ENCODE measurements around the gene FAM107B.
"Not testable (repeated sequence)": the region's sequence is repeated elsewhere in the genome, so short reads cannot be mapped to it uniquely, and the experiment has no call there.

The FAM107B gene

GRCh38 chr10:14701466-14701865 lies 73.2 kb downstream of the FAM107B start:
- no peak overlapping the region for H3K27ac Mint-ChIP-seq
- no peaks in the 10 kb centered on the region for H3K4me1 Mint-ChIP-seq (ENCODE audit: low read depth)
- H3K36me3 Mint-ChIP-seq (ENCODE audit: low read depth), result no peaks in the 10 kb centered on the region
- H3K9me3 Mint-ChIP-seq, result no peaks in the 10 kb centered on the region
- no peaks in the 10 kb centered on the region for H3K27me3 Mint-ChIP-seq (ENCODE audit: low read depth)
- no peak overlapping the region for H3K4me3 Mint-ChIP-seq
- DNase-seq (ENCODE audit: low spot score), result no peak

DNA sequence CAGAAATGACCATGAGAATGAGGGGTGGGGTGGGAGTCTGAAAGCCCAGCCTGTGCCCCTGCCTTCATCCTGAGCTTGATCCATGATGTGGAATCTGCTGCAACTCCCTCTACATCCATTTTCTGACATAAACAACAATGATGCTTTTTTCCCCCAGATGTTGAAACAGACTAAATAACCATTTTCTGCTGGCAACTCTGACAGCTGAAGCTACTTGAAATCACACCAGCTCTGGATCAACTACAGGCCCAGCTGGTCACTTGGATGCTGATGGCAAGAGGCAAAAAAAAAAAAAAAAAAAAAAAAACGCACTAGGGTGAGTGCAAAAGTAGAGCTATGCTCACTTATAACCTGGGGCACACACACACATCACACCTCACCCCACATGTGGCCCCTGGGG lies 74.2 kb downstream of the FAM107B start:
- Mint-ChIP-seq H3K9me3 (no peaks in the 10 kb centered on the region), H3K27ac (no peak overlapping the region), H3K36me3 (ENCODE audit: low read depth) (no peaks in the 10 kb centered on the region), H3K27me3 (ENCODE audit: low read depth) (no peaks in the 10 kb centered on the region), H3K4me1 (ENCODE audit: low read depth) (no peaks in the 10 kb centered on the region), H3K4me3 (no peak overlapping the region)
- no peak for DNase-seq (ENCODE audit: low spot score)

DNA sequence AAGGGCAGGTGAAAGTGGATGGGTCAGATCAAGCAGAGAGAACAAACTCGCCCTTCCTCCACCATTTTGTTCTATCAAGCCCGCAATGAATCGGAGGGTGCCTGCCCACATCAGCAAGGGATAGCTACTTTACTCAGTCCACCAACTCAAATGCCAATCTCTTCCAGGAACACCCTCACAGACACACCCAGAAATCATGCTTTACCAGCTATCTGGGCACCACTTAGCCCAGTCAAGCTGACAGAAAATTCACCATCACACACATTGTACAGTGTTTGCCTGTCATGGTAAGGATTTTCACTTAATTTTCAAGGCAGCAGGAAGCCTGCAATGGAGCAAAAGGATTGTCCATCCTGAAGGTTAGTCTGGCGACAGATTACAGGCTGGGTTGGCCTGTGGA lies 75.2 kb downstream of the FAM107B start:
- H3K4me3 Mint-ChIP-seq, result no peak overlapping the region
- DNase-seq (ENCODE audit: low spot score), result no peak
- H3K36me3 Mint-ChIP-seq (ENCODE audit: low read depth), result no peaks in the 10 kb centered on the region
- H3K27ac Mint-ChIP-seq, result no peak overlapping the region
- H3K27me3 Mint-ChIP-seq (ENCODE audit: low read depth), result no peaks in the 10 kb centered on the region
- peaks cover 4% of the 10 kb centered on the region for H3K9me3 Mint-ChIP-seq
- no peaks in the 10 kb centered on the region for H3K4me1 Mint-ChIP-seq (ENCODE audit: low read depth)

GRCh38 chr10:14698829-14699170 lies 75.9 kb downstream of the FAM107B start:
- Mint-ChIP-seq H3K4me1 (ENCODE audit: low read depth) (no peaks in the 10 kb centered on the region), H3K27me3 (ENCODE audit: low read depth) (peaks cover 1% of the 10 kb centered on the region), H3K36me3 (ENCODE audit: low read depth) (no peaks in the 10 kb centered on the region), H3K9me3 (peaks cover 4% of the 10 kb centered on the region), H3K4me3 (no peak overlapping the region), H3K27ac (no peak overlapping the region)
- DNase-seq (ENCODE audit: low spot score), result no peak

DNA sequence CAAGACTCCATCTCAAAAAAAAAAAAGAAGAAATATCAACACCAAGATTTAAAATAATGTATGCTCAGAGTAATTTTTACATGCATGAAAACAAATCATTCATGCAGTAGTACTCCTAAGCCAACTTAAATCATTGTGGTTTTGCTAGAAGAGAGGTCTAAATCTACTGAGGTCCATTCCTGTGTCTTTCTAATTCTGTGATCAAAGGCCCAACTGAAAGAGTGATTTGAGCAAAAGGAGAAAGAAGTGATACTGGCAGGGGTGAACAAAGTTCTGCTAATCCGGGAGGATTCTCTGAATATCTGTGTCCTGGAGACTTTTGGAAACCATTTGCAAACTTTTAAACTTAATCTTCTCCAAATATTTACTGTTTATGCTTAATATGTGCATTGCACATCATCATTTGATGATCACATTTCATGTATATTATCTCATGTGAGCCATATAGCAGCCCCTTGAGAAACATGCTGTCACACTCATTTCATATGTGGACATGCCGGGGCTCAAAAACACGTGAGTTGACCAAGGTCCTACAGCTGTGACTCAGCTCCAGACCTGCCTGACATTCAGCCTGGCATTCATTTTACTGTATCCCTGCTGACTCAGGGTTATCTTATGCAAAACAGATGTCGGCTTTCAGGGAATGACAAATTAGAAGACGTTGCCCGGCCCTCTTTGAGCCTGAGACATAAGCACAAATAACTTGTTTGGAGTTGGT lies 76.4 kb downstream of the FAM107B start:
- H3K4me3 Mint-ChIP-seq, result no peak overlapping the region
- peaks cover 3% of the 10 kb centered on the region for H3K27me3 Mint-ChIP-seq (ENCODE audit: low read depth)
- peaks cover 4% of the 10 kb centered on the region for H3K9me3 Mint-ChIP-seq
- no peak overlapping the region for H3K27ac Mint-ChIP-seq
- DNase-seq (ENCODE audit: low spot score), result no peak
- no peaks in the 10 kb centered on the region for H3K4me1 Mint-ChIP-seq (ENCODE audit: low read depth)
- no peaks in the 10 kb centered on the region for H3K36me3 Mint-ChIP-seq (ENCODE audit: low read depth)

GRCh38 chr10:14697281-14697680 lies 77.4 kb downstream of the FAM107B start:
- Mint-ChIP-seq H3K27ac (no peak overlapping the region), H3K27me3 (ENCODE audit: low read depth) (peaks cover 3% of the 10 kb centered on the region), H3K4me3 (no peak overlapping the region), H3K36me3 (ENCODE audit: low read depth) (no peaks in the 10 kb centered on the region), H3K9me3 (peaks cover 4% of the 10 kb centered on the region), H3K4me1 (ENCODE audit: low read depth) (no peaks in the 10 kb centered on the region)
- DNase-seq (ENCODE audit: low spot score), result no peak

DNA sequence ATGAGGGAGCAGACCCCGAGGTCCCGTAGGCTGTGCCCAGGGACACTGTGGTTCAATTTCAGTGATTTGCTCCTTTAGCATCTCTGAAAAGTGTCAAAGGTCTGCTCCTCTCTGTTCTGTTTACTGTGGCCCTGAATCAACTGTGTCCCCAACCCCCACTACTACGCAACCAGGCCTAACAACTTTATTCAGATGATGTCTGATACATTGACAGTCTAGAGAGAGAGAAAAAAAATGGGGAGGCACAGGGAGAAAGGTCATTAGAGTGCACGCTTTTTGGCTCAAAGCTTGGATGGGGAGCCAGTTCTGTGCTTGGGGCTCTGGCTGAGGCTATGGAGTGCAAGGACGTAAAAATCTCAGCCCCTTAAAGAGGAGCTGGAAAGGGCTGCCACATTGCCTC lies 77.9 kb downstream of the FAM107B start:
- DNase-seq (ENCODE audit: low spot score), result no peak
- no peaks in the 10 kb centered on the region for H3K36me3 Mint-ChIP-seq (ENCODE audit: low read depth)
- H3K4me3 Mint-ChIP-seq, result no peak overlapping the region
- H3K4me1 Mint-ChIP-seq (ENCODE audit: low read depth), result no peaks in the 10 kb centered on the region
- no peak overlapping the region for H3K27ac Mint-ChIP-seq
- peaks cover 4% of the 10 kb centered on the region for H3K9me3 Mint-ChIP-seq
- H3K27me3 Mint-ChIP-seq (ENCODE audit: low read depth), result peaks cover 3% of the 10 kb centered on the region

GRCh38 chr10:14695847-14696480 lies 78.7 kb downstream of the FAM107B start:
- H3K4me3 Mint-ChIP-seq, result no peak overlapping the region
- H3K9me3 Mint-ChIP-seq, result peaks cover 4% of the 10 kb centered on the region
- peaks cover 3% of the 10 kb centered on the region for H3K27me3 Mint-ChIP-seq (ENCODE audit: low read depth)
- DNase-seq (ENCODE audit: low spot score), result no peak
- no peaks in the 10 kb centered on the region for H3K36me3 Mint-ChIP-seq (ENCODE audit: low read depth)
- H3K4me1 Mint-ChIP-seq (ENCODE audit: low read depth), result no peaks in the 10 kb centered on the region
- H3K27ac Mint-ChIP-seq, result no peak overlapping the region

GRCh38 chr10:14693891-14694290 lies 80.8 kb downstream of the FAM107B start:
- H3K9me3 Mint-ChIP-seq, result peaks cover 4% of the 10 kb centered on the region
- H3K4me3 Mint-ChIP-seq, result no peak overlapping the region
- no peak for DNase-seq (ENCODE audit: low spot score)
- no peaks in the 10 kb centered on the region for H3K36me3 Mint-ChIP-seq (ENCODE audit: low read depth)
- no peak overlapping the region for H3K27ac Mint-ChIP-seq
- no peaks in the 10 kb centered on the region for H3K4me1 Mint-ChIP-seq (ENCODE audit: low read depth)
- peaks cover 3% of the 10 kb centered on the region for H3K27me3 Mint-ChIP-seq (ENCODE audit: low read depth)

- Mint-ChIP-seq H3K27me3 (ENCODE audit: low read depth) (peaks cover 3% of the 10 kb centered on the region), H3K4me3 (no peak overlapping the region), H3K27ac (no peak overlapping the region), H3K4me1 (ENCODE audit: low read depth) (peaks cover 8% of the 10 kb centered on the region), H3K36me3 (ENCODE audit: low read depth) (no peaks in the 10 kb centered on the region), H3K9me3 (peaks cover 4% of the 10 kb centered on the region)
- no peak for DNase-seq (ENCODE audit: low spot score)
Observed at GRCh38 chr10:14692344-14693076, 82.2 kb downstream of the FAM107B start.

DNA sequence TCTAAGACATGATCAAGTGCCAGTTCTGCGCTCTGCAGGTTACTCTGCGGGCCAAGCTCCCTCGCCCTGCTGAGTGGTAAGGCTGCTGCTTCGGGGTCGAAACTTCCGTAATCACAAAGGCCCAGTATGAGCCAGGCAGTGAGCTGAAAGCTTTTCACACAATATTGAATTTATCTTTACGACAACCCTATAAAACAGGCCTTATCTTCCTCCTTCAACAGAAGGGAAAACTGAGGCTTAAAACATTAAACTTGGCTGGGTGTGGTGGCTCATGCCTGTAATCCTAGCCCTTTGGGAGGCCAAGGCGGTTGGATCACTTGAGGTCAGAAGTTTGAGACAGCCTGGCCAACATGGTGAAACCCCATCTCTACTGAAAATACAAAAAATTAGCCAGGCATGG lies 83.3 kb downstream of the FAM107B start:
- peaks cover 4% of the 10 kb centered on the region for H3K9me3 Mint-ChIP-seq
- DNase-seq (ENCODE audit: low spot score), result no peak
- H3K27me3 Mint-ChIP-seq (ENCODE audit: low read depth), result peaks cover 3% of the 10 kb centered on the region
- H3K36me3 Mint-ChIP-seq (ENCODE audit: low read depth), result no peaks in the 10 kb centered on the region
- H3K4me3 Mint-ChIP-seq, result no peak overlapping the region
- H3K4me1 Mint-ChIP-seq (ENCODE audit: low read depth), result peaks cover 13% of the 10 kb centered on the region
- no peak overlapping the region for H3K27ac Mint-ChIP-seq

- Mint-ChIP-seq H3K4me1 (ENCODE audit: low read depth) (peaks cover 19% of the 10 kb centered on the region), H3K27me3 (ENCODE audit: low read depth) (peaks cover under 1% of the 10 kb centered on the region), H3K4me3 (no peak overlapping the region), H3K27ac (no peak overlapping the region), H3K36me3 (ENCODE audit: low read depth) (no peaks in the 10 kb centered on the region), H3K9me3 (no peaks in the 10 kb centered on the region)
- DNase-seq (ENCODE audit: low spot score), result no peak
Observed at GRCh38 chr10:14688606-14689005, 86.1 kb downstream of the FAM107B start.

DNA sequence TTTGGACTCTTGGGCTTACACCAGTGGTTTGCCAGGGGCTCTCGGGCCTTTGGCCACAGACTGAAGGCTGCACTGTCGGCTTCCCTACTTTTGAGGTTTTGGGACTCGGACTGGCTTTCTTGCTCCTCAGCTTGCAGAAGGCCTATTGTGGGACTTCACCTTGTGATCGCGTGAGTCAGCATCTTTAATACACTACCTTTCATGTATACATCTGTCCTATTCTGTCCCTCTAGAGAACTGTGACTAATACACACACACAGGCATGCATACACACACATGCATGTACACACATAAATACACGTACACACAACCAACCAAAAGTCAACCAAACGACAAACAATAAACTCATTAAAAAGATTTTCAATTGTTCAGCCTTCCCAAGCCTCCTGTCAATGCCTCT lies 86.5 kb downstream of the FAM107B start:
- H3K4me1 Mint-ChIP-seq (ENCODE audit: low read depth), result peaks cover 19% of the 10 kb centered on the region
- not testable (repeated sequence) for H3K4me3 Mint-ChIP-seq; H3K9me3 Mint-ChIP-seq; H3K36me3 Mint-ChIP-seq (ENCODE audit: low read depth); H3K27ac Mint-ChIP-seq; DNase-seq (ENCODE audit: low spot score); H3K27me3 Mint-ChIP-seq (ENCODE audit: low read depth)

DNA sequence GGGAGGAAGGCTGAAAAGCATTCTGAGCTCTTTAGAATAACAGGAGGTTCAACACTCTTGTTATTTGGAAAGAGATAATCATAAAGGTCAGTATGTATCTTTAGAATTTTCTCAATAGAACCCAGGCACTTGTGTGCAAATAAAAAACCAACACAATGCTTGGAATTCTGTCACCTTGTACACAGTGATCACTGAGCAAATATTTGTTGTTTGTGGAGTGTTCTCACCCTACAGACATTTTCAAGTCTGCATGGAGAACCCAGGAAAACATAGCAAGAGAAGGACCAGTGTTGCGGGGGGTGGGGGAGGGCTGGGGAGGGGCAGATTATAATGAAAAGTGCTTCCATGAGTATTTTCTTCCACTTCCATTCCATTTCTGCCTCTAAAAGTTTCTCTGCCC lies 87.4 kb downstream of the FAM107B start:
- Mint-ChIP-seq H3K36me3 (ENCODE audit: low read depth) (no peaks in the 10 kb centered on the region), H3K27ac (no peak overlapping the region), H3K9me3 (peaks cover 5% of the 10 kb centered on the region), H3K4me3 (no peak overlapping the region), H3K27me3 (ENCODE audit: low read depth) (no peaks in the 10 kb centered on the region), H3K4me1 (ENCODE audit: low read depth) (peaks cover 19% of the 10 kb centered on the region)
- no peak for DNase-seq (ENCODE audit: low spot score)

Data from T-helper 2 cell treated with Interferon-gamma antibody and Interleukin-4, amounts not matched to agents 5 μg/mL and 100 μg/mL, for 36 hours (primary cell).